Anterior cingulate cortex (tissue), 58 donors: ENCODE measurements around the gene HIF3A.
A peak's percentile ranks its signal among the peaks of the same experiment; 100 is the strongest.
"Not testable (repeated sequence)": the region's sequence is repeated elsewhere in the genome, so short reads cannot be mapped to it uniquely, and the experiment has no call there.

ENCODE experiments used
- DNase-seq, 58 donors: peaks; one replicate each; lab custom pipeline; 2025; lab: John Stamatoyannopoulos, UW

Gene HIF3A

GRCh38 chr19:46321653-46322052 is 24.8 kb downstream of the HIF3A start:
- no peak for DNase-seq

GRCh38 chr19:46323227-46323626 is 26.4 kb downstream of the HIF3A start:
- not testable (repeated sequence) for DNase-seq

GRCh38 chr19:46324277-46324676 is 27.4 kb downstream of the HIF3A start:
- no peak for DNase-seq

- no peak for DNase-seq
Measured at GRCh38 chr19:46326608-46327007, 29.8 kb downstream of the HIF3A start.

GRCh38 chr19:46328079-46328478 is 31.2 kb downstream of the HIF3A start:
- DNase-seq = no peak

- no peak for DNase-seq
Measured at GRCh38 chr19:46330319-46330918, 33.6 kb downstream of the HIF3A start.

- DNase-seq = no peak
Measured at GRCh38 chr19:46337487-46337886, 40.6 kb downstream of the HIF3A start.

GRCh38 chr19:46339446-46339845 is 42.6 kb downstream of the HIF3A start:
- no peak for DNase-seq

GRCh38 chr19:46340051-46340659 is 43.3 kb downstream of the HIF3A start:
- no peak for DNase-seq

GRCh38 chr19:46341937-46342336 is 45.1 kb downstream of the HIF3A start:
- DNase-seq = no peak

GRCh38 chr19:46344363-46344762 is 47.5 kb downstream of the HIF3A start:
- DNase-seq = no peak

GRCh38 chr19:46345157-46345556 is 48.3 kb downstream of the HIF3A start:
- no peak for DNase-seq

- DNase-seq = peak in 57 of 58 donors; percentile 48 to 92 (median 81)
Measured at GRCh38 chr19:46346821-46347571, 50.2 kb downstream of the HIF3A start, which contains the start of gene PPP5C. PPP5C (plus strand) TSS chr19:46347087; CDS start chr19:46347097, 10 bp downstream.

- no peak for DNase-seq
Measured at GRCh38 chr19:46347572-46347883, 50.7 kb downstream of the HIF3A start.

- no peak for DNase-seq
Measured at GRCh38 chr19:46347985-46348384, 51.1 kb downstream of the HIF3A start.

- no peak for DNase-seq
Measured at GRCh38 chr19:46349311-46349993, 52.6 kb downstream of the HIF3A start.

GRCh38 chr19:46350029-46350757 is 53.4 kb downstream of the HIF3A start:
- DNase-seq = peak in 6 of 58 donors; percentile 4 to 34 (median 9)

GRCh38 chr19:46350758-46351159 is 53.9 kb downstream of the HIF3A start:
- no peak for DNase-seq

GRCh38 chr19:46351241-46352041 is 54.6 kb downstream of the HIF3A start:
- DNase-seq = peak in 1 of 58 donors; percentile 8
